RWPE2 (cell line): ENCODE results near the gene PPP2R2B.

ENCODE experiments used
- ATAC-seq: fragments of 200-7000 bp; cut with Tn5 transposase; 3 replicates; pipeline ENCODE4 v1.9.1; 2021; ENCODE audit warnings: low read depth
- DNase-seq: peaks from one replicate; pipeline ENCODE4 v3.0.0-alpha.2; 2020; ENCODE audit warnings: low spot score
- H3K27ac ChIP-seq: fragments of 450-650 bp; 2 replicates; pipeline ENCODE4 v1.5.1; 2017; ENCODE audit warnings: mild to moderate bottlenecking; ENCODE audit not compliant: poor library complexity, severe bottlenecking
- H3K27me3 ChIP-seq: fragments of 250-450 bp; sonication (Bioruptor Pico); 2 replicates; pipeline ENCODE4 v1.5.1; 2021; ENCODE audit warnings: mild to moderate bottlenecking, moderate library complexity; ENCODE audit not compliant: insufficient read depth, poor library complexity, severe bottlenecking
- H3K36me3 ChIP-seq: fragments of 250-450 bp; sonication (Bioruptor Pico); 2 replicates; pipeline ENCODE4 v1.5.1; 2020; ENCODE audit warnings: low read depth, mild to moderate bottlenecking, moderate library complexity
- H3K4me1 ChIP-seq: fragments of 250-450 bp; sonication (Bioruptor Pico); 2 replicates; pipeline ENCODE4 v1.5.1; 2021; ENCODE audit warnings: mild to moderate bottlenecking, moderate library complexity; ENCODE audit not compliant: insufficient read depth, poor library complexity, severe bottlenecking
- H3K4me3 ChIP-seq: fragments of 250-450 bp; sonication (Bioruptor Pico); 2 replicates; pipeline ENCODE4 v1.5.1; 2021; ENCODE audit warnings: mild to moderate bottlenecking, moderate library complexity; ENCODE audit not compliant: severe bottlenecking
- H3K9me3 ChIP-seq: fragments of 250-450 bp; sonication (Bioruptor Pico); 2 replicates; pipeline ENCODE4 v1.5.1; 2021; ENCODE audit warnings: mild to moderate bottlenecking, moderate library complexity; ENCODE audit not compliant: severe bottlenecking
- CTCF ChIP-seq: fragments of 450-650 bp; IDR thresholded peaks from one replicate; pipeline ENCODE4 v1.5.1; 2017; ENCODE audit warnings: mild to moderate bottlenecking, moderate library complexity; ENCODE audit not compliant: poor library complexity, severe bottlenecking

PPP2R2B gene

DNA sequence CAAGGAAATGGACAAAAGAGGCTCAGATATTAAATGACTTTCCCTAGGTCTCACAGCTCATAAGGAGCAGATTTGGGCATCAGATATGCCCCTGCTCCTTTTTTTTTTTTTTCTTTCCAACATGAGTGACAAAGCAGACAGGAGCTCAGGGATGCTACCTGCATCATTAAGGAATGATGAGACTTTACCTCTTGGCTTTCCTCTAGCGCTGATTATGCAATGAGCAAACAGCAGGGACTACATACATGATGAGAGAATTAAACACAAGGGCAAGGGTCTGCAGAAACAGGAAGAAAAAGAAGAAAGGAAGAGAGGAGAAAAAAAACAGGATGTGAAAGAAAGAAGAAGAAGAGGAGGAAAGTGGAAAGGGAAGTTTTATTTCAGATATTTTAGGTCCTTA is 179.9 kb downstream of the PPP2R2B start:
- no peaks in the 10 kb centered on the region for H3K27me3 ChIP-seq
- no peak overlapping the region for H3K4me3 ChIP-seq
- H3K4me1 ChIP-seq = peaks cover 11% of the 10 kb centered on the region
- no peak for ATAC-seq
- no peak for DNase-seq
- no peak overlapping the region for H3K27ac ChIP-seq
- no peaks in the 10 kb centered on the region for H3K36me3 ChIP-seq
- TF ChIP-seq CTCF = no peak
- H3K9me3 ChIP-seq = no peaks in the 10 kb centered on the region

DNA sequence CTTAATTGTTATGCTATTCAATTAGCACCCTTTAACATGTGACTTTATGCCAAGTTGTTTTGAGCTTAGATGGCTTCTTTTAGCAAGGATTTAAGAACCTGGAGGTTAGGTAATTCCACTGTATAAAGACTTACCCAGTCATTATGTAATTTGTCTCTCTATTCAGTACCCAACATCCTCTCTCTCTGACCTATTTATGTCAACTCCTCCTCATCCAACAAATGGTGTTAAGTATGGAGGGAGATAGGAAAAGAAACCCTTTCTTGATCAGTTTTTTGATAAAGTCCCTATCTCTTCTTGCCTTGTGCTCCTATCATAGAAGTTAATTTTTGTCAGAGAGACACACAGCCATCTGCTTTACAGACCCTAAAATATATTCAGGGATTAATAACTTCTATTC is 181.3 kb downstream of the PPP2R2B start:
- H3K4me3 ChIP-seq = no peak overlapping the region
- no peak overlapping the region for H3K27ac ChIP-seq
- no peaks in the 10 kb centered on the region for H3K9me3 ChIP-seq
- H3K27me3 ChIP-seq = no peaks in the 10 kb centered on the region
- TF ChIP-seq CTCF = no peak
- no peak for DNase-seq
- ATAC-seq = no peak
- no peaks in the 10 kb centered on the region for H3K4me1 ChIP-seq
- H3K36me3 ChIP-seq = no peaks in the 10 kb centered on the region

DNA sequence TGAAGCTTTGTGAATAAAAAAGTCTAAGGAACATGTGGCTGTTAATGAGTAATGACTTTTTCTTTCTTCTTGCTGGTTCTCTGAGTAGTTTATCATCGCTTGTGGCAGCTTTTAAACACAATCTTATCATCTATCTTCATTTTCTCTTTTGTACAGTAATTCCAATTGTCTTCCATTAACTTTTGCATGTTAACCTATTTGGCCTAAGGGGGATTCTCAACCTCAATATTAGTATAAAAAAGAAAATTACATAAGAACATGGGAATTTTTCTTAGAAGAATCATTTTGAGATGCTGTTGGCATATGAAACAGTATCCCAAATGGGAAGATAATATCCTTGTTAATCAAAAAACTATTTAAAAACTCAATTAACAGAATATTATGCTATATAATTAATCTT is 182.9 kb downstream of the PPP2R2B start:
- H3K36me3 ChIP-seq = no peaks in the 10 kb centered on the region
- H3K4me3 ChIP-seq = no peak overlapping the region
- no peaks in the 10 kb centered on the region for H3K9me3 ChIP-seq
- H3K4me1 ChIP-seq = no peaks in the 10 kb centered on the region
- no peak overlapping the region for H3K27ac ChIP-seq
- H3K27me3 ChIP-seq = no peaks in the 10 kb centered on the region
- TF ChIP-seq CTCF = no peak
- no peak for ATAC-seq
- no peak for DNase-seq

DNA sequence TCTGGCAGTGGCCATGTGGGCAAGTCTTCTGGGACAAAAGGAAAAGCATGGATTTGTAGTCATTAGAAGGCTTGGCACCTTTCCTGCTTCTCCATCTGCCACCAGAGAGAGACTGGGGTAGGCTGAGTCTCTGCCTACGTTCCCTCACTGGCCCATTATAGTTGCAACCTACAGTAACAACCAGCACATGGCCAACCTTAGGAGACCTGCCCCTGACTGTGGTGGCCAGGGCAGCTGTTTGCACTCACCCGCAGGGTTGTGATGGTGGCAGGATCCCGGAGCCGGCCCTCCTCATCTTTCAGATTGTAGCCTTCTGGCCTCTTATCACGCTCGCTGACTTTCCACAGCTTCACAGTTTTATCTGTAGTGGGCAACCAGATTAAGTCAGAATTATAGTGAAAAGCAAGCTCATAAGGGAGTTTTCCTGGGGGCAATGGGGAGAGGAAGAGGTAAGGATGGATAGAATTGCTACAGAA is 187.6 kb downstream of the PPP2R2B start:
- DNase-seq (no peak), ATAC-seq (no peak)
- no peak overlapping the region for H3K4me3 ChIP-seq
- no peaks in the 10 kb centered on the region for H3K27me3 ChIP-seq
- H3K4me1 ChIP-seq = no peaks in the 10 kb centered on the region
- no peak for TF ChIP-seq CTCF
- H3K9me3 ChIP-seq = no peaks in the 10 kb centered on the region
- H3K36me3 ChIP-seq = no peaks in the 10 kb centered on the region
- no peak overlapping the region for H3K27ac ChIP-seq

DNA sequence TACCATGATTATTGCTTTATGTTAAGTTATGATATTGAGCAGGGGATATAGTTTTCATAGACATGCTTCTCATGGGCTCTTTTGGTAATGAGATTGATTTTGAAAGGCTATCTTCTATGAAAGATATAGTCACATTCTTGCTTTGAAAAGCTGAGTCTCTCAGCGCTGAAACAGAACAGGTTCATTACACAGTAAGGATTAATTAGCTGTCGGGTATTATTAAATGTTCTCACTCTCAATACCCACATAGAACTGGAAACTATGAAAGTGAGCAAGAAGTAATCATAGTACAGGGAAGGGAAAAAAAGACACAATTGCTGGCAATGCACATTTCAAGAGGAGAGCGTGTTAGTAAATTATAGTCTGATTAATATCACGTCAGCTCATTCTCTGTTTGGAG is 190.9 kb downstream of the PPP2R2B start:
- ATAC-seq (no peak), DNase-seq (no peak)
- no peak overlapping the region for H3K27ac ChIP-seq
- TF ChIP-seq CTCF = no peak
- no peaks in the 10 kb centered on the region for H3K4me1 ChIP-seq
- H3K27me3 ChIP-seq = no peaks in the 10 kb centered on the region
- H3K9me3 ChIP-seq = no peaks in the 10 kb centered on the region
- H3K4me3 ChIP-seq = no peak overlapping the region
- H3K36me3 ChIP-seq = no peaks in the 10 kb centered on the region
